A673 (cell line): ENCODE data around the gene POU2F3. TPM values are rescaled to one million over a fixed set of nuclear protein-coding genes. Genes with fewer than 3 reads are reported as not detected.

Source experiments
- BruUV-seq: library from RNA; stranded (reverse); fragments of 400-500 nt; replicated peaks from 2 replicates; lab custom pipeline; 2021; lab: Mats Ljungman, UMichigan
- CTCF ChIA-PET: fragments of 300-600 bp; sonication (Branson Sonifier 250); formaldehyde crosslinking; loops from one replicate; lab custom pipeline; 2022; ENCODE audit warnings: antibody characterized with exemption; lab: Charles Lee
- POLR2A ChIA-PET: fragments of 300-600 bp; sonication (Branson Sonifier 250); formaldehyde crosslinking; loops from one replicate; lab custom pipeline; 2022; ENCODE audit warnings: antibody characterized with exemption; ENCODE audit not compliant: low non-redundant PET; lab: Charles Lee
- DNase-seq: peaks from one replicate; pipeline ENCODE4 v3.0.0-alpha.2; 2015; ENCODE audit warnings: low spot score
- H3K27ac ChIP-seq: fragments of 200-600 bp; sonication (generic); 2 replicates; pipeline ENCODE4 v1.5.1; 2016; ENCODE audit warnings: mixed run types, low read depth, mild to moderate bottlenecking, mixed read lengths, antibody characterized with exemption, low read length; ENCODE audit not compliant: poor library complexity, severe bottlenecking
- H3K27me3 ChIP-seq: fragments of 200-600 bp; sonication (generic); replicated peaks from 2 replicates; pipeline ENCODE4 v1.6.1; 2017; ENCODE audit warnings: mixed run types, low read depth, mild to moderate bottlenecking, mixed read lengths, antibody characterized with exemption, low read length; ENCODE audit not compliant: insufficient read depth, poor library complexity
- H3K36me3 ChIP-seq: fragments of 200-600 bp; sonication (generic); 2 replicates; pipeline ENCODE4 v1.6.1; 2016; ENCODE audit warnings: mixed run types, mild to moderate bottlenecking, mixed read lengths, antibody characterized with exemption, low read length; ENCODE audit not compliant: insufficient read depth, poor library complexity, severe bottlenecking
- H3K4me1 ChIP-seq: fragments of 200-600 bp; sonication (generic); 2 replicates; pipeline ENCODE4 v1.6.1; 2017; ENCODE audit warnings: mixed run types, mild to moderate bottlenecking, mixed read lengths, antibody characterized with exemption, low read length; ENCODE audit not compliant: insufficient read depth, poor library complexity, severe bottlenecking
- H3K4me3 ChIP-seq: fragments of 200-600 bp; sonication (generic); 2 replicates; pipeline ENCODE4 v1.5.1; 2016; ENCODE audit warnings: low read depth, mixed run types, mild to moderate bottlenecking, mixed read lengths, low read length; ENCODE audit not compliant: poor library complexity, severe bottlenecking
- H3K9me3 ChIP-seq: fragments of 200-600 bp; sonication (generic); 2 replicates; pipeline ENCODE4 v1.6.1; 2016; ENCODE audit warnings: mixed run types, low read depth, mild to moderate bottlenecking, mixed read lengths, antibody characterized with exemption, low read length; ENCODE audit not compliant: poor library complexity, severe bottlenecking
- CTCF ChIP-seq: fragments of 300-800, 200-600 bp; sonication (generic); conservative IDR thresholded peaks from 2 replicates; pipeline ENCODE4 v1.5.1; 2017; ENCODE audit warnings: low read depth, mild to moderate bottlenecking, antibody characterized with exemption, low read length, moderate library complexity, mixed read lengths
- EZH2 ChIP-seq: fragments of 200-600 bp; sonication (generic); IDR thresholded peaks from 2 replicates; pipeline ENCODE4 v1.6.1; 2017; ENCODE audit warnings: borderline replicate concordance, low read depth, mild to moderate bottlenecking, mixed read lengths, antibody characterized with exemption, low read length; ENCODE audit not compliant: poor library complexity, severe bottlenecking
- intact Hi-C: fragments of 100-400 bp; cut with micrococcal nuclease; formaldehyde crosslinking; loops from one replicate; pipeline ENCODE4 v1.10.0; 2022; ENCODE audit not compliant: unreplicated experiment
- total RNA-seq: library from RNA; stranded (reverse); gene quantifications from 2 replicates; pipeline ENCODE4 v1.2.3, GENCODE V29; 2021

POU2F3 gene
- total RNA-seq, 1 experiment from 2014 or later, result not detected

- ChIA-PET POLR2A (no interaction called here), CTCF (no interaction called here)
- Histone ChIP-seq H3K27me3 (no peaks in the 10 kb centered on the region), H3K4me3 (no peak overlapping the region), H3K36me3 (no peaks in the 10 kb centered on the region), H3K27ac (no peak overlapping the region), H3K4me1 (peaks cover 17% of the 10 kb centered on the region), H3K9me3 (no peaks in the 10 kb centered on the region)
- TF ChIP-seq EZH2, result no peak
- no peak for TF ChIP-seq CTCF
- BruUV-seq, result no TSS peak
- DNase-seq, result no peak
- intact Hi-C loops, result no loop called here
Measured at GRCh38 chr11:120194166-120194565, 45.8 kb upstream of the POU2F3 start.

DNA sequence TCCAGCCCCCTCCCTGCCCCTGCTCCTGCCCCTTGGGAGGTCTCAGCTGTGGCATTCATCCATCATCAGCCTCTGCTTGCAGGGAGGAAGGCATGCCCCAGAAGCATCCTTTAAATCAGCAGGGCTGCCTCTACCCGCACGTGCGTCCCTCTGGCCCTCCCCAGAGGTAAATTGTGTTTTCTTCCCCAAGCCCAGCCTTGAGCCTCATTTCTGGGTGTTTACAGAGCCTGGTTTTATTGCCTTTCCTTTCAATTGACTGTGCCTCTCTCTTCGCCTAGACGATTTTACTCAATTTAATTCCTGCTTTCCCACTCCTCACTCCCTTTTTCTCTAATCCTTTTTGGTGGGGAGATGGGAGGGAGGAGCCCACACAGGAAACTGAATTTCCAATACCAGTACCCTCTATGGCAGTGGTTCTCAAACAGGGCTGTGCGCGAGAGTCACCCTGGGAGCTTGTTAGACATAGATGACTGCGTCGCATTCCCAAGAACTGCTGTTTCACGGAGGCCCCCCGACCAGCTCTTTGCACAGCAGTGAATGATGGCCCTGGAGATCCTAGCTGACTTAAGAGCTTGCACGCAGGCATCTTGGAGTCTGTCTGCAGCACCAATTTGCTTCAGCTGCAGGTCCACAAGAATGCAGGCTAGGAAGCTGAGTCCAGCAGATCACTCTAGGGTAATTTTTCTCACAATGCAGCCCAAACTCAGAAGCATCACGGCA, 44.2 kb upstream of the POU2F3 start:
- TF ChIP-seq EZH2, result no peak
- TF ChIP-seq CTCF, result no peak
- Histone ChIP-seq H3K36me3 (no peaks in the 10 kb centered on the region), H3K27me3 (no peaks in the 10 kb centered on the region), H3K9me3 (no peaks in the 10 kb centered on the region), H3K4me1 (peaks cover 17% of the 10 kb centered on the region), H3K4me3 (no peak overlapping the region), H3K27ac (no peak overlapping the region)
- ChIA-PET CTCF (no interaction called here), POLR2A (no interaction called here)
- intact Hi-C loops, result no loop called here
- DNase-seq, result no peak
- no TSS peak for BruUV-seq

- Histone ChIP-seq H3K9me3 (no peaks in the 10 kb centered on the region), H3K4me1 (peaks cover 17% of the 10 kb centered on the region), H3K36me3 (no peaks in the 10 kb centered on the region), H3K27ac (no peak overlapping the region), H3K27me3 (no peaks in the 10 kb centered on the region), H3K4me3 (no peak overlapping the region)
- ChIA-PET CTCF (interaction anchor here (0.5 kb wide), 1 partner anchor 297 kb away, joined by 3 read pairs; no protein-coding TSS in a partner anchor), POLR2A (interaction anchor here (0.5 kb wide), 1 partner anchor 102 kb away, joined by 4 read pairs; no protein-coding TSS in a partner anchor)
- DNase-seq, result no peak
- no peak for TF ChIP-seq CTCF
- no peak for TF ChIP-seq EZH2
- intact Hi-C loops, result no loop called here
- no TSS peak for BruUV-seq
Measured at GRCh38 chr11:120196826-120197225, 43.1 kb upstream of the POU2F3 start.
